NCI-H69 (cell line): ENCODE data around the gene RASGEF1C.

Experiments used
- DNase-seq: peaks from one replicate; lab custom pipeline; 2025; lab: John Stamatoyannopoulos, UW

RASGEF1C gene

DNA sequence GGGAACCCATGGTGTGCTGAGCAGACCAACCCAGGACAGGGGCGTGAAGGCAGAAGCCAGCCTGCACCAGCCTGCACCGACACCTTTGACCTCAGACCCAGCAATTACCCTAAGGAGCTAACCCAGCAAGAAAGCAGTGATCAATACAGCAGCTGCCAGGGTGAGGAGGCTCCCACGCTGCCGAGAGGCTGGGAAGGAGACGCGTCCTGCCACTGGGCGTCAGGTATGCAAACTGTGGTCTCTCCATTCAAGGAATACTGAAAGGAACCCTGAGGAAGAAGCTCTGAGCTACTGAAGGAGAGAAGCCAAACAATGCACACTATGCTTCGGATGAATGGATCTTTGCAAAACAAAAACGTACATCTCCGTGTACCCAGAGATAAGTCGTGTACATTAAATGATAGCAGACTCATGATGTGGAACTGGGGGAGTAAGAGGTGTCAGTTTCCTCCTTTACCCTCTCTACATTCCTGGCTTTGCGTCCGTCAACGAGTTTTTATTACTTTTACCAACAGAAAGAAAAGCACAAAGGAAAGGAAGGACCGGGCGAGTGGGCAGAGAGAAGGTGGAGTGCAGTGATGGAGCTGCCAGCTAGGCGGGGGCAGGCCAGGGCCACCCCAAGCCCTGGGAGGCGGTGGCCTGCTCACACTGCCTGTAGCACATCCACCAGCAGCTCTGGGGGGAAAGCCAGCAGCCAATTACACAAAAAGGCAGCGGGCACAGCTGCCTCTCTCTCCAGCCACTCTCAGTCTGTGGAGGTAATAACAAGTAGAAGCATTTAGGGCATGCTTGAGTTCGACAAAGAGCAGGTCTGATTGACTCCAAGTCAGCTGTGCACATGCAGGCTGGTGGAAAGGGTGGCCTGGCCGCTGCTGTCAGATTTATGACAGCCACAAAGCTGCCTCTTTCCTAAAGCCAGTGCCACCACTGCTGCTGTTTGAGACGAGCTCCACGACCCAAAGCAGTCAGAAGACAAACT is 29.3 kb downstream of the RASGEF1C start:
- no peak for DNase-seq

DNA sequence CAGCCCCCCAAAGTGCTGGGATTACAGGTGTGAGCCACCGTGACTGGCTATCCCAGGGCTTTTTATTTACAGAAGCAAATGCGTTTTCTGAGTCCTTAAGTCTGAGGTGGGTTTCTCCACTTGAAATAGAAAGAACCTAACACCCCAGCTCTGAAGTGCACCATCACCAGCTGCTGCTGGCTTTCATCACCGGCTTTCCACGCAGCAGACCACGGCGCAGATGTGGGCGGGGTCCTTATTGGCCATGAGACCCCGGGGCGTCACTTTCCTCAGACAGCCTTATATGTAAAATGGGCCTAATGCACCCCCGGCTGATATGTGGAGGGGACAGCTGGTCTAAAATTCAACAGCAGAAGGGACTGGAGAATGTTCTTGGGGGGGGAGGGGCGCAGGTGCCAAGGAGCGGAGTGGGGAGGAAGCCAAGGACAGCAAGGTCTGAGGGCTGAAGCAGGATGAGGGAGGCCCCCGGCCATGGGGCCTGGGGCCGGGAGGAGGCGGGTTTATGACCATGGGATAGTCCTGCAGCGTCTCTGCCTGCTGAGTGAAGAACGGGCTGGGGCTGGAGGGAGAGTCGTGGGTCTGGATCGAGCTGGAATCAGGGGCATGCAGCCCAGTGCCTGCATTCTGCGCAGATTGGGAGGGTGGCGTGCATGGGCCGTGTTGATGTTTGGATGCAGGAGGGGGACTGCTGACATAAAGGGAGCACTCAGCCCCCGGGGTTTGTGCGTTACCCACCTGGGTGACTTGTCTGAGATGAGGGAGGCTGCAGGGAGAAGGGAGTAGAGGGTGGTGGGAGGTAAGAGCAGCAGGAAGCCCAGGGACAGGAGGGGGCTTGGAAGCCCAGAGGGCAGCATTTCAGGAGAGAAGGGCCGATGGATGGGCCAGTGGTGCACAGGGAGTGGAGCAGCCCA is 30.2 kb downstream of the RASGEF1C start:
- DNase-seq: no peak

DNA sequence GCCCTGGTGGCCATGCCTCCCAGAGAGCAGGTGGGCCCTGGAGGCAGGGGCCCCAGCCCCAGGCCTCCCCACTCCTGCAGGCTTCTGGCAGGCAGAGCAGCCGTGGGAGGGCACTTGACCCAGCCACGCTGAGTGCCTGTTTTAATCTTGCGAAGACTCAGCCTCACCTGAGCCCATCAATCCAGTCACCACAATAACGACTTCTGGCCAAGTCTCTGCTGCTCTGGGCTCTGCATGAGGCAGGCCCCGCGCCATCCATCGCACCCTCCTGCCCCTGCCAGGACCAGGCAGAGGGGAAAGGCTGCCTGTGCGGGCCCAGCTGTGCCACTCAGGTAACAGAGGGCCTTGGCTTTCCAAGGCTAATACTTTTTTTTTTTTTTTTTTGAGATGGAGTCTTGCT is 32.8 kb downstream of the RASGEF1C start:
- DNase-seq: no peak

DNA sequence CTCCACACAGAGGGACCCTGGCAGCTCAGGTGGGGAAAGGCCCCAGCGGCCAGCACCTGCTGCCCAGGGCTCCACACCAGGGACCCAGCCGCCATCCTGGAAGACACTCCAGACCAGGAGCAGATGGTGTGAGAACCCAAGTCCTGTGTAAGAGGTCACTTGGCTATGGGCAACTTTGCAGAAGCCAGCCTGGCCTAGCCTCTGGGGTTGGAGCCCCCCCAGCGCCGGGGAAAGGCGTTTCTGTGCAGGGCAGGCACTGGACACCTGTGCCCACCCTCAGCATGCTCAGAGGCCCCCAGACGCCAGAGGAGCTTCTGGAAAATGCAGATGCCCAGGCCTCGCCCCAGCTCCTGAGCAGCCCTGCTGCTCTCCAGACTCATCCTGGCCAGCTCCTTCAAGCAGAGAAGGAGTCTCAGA is 34.0 kb downstream of the RASGEF1C start:
- DNase-seq: no peak

DNA sequence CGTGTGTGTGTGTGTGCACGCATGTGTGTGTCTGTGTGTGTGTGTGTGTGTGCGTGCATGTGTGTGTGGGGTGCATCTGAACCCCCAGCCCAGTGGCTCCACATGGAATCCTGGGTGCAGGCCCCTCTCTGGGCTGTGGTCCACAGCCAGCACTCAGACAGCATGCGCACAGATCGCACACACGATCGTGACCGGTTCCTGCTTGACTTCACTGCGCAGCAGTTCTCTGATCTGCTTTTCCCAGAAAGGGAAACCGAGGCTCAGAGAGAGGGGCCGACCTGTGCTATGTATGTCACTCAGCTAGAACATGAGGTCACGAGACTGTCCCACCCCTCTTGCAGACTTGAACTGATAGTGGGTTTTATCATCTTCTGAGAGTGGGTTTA is 34.4 kb downstream of the RASGEF1C start:
- DNase-seq: no peak

DNA sequence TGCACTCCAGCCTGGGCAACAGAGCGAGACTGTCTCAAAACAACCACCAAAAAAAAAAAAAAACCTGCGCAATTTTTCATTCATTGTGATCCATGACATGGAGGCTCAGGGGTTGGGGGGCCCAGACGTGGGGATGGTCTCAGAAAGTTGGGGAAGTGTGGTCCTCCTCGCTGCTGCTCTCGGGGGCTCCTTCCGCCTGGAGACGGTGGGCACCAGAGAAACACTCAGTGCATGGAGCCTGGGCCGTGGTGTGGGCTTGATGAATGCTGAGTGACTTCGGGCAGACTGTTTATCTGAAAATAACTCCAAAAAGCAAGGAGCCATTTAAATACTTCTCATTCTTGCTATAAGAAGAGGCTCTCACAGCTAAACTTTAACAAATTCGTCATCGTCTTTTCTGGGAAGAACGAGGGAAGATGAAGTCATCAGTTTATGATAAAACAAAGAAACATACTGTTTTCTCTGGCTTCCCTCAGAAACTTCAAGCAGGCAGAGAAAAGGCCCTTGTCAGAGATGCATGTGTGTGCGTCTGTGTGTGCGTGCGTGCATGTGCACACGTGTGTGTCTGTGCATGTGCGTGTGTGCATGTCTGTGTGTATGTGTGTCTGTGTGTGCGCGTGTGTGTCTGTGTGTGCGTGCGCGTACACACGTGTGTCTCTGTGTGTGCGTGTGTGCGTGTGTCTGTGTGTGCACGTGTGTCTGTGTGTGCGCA is 35.0 kb downstream of the RASGEF1C start:
- DNase-seq: no peak

DNA sequence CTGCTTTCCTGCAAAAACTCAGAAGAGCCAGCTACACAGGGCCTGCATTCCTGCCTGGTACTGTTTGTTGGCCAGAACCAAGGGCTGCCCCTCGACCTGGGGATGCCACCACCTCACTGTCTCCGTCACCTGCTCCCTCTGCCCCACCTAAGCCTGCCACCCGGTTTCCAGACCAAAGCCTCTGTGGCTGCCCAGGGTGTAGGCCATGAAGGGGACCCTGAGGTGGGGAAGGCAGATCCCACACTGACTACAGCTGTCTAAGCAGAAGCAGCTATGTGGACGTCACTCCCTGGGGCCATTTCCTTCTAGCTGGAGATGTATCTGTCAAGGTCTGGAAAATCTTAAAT is 35.8 kb downstream of the RASGEF1C start:
- DNase-seq: no peak

DNA sequence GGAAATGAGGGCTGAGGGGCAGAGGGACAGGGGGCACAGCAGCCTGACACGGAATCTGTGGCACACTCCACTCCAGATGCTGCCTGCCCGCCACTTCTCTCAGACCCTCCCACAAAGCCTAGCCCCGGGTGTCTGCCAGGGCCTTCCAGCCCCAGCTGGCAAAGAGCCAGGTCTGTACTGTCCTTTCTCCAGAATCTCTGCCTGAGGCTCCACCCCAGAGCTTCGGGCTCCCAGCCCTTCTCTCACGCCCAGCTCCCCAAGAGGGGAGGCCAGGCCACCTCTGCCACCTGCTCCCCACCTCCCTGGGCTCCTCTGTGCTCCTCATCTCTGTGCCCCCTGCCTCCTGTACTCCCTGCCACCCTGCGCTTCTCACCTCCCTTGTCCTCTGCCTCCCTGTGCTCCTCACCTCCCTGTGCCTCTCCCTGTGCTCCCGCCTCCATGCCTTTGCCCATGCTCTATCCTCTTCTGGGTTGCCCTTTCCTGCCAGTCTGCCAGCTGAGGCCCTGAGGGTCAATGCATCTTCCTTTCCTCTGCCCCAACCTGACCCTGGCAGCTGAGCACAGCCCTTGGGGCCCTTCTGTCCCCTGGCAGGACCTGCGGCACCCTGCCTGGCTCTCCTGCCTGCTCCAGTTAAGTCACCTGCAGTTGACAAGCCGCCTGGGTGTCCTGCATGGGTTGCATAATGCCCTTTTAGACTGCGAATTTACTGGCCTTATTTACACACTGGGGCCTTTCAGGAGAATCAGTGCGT is 36.4 kb downstream of the RASGEF1C start:
- DNase-seq: peak; percentile 85

DNA sequence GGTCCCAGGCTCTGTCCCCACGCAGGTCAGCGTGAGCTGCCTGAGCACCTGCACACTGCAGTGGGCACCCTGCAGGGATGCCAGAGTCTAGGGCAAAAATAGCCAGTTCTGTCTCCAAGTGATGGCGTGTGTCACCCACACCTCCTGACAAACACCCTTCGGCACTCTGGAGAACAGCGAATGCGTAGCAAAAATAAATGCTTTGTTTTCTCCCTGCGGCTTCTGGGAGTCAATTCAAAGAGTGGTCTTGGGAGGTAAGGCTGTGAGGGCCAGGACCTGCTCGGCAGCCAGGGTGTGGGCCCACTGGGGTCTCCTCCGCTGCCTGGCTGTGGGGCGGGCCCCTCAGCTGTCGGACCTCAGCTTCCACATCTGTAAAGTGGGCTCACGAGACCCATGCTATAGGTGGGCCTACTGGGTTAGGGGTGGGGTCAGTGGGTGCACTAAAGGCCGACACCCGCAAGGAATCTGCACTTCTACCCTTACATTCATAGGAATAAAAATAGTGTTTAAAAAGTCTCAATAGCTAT is 37.4 kb downstream of the RASGEF1C start:
- DNase-seq: no peak

DNA sequence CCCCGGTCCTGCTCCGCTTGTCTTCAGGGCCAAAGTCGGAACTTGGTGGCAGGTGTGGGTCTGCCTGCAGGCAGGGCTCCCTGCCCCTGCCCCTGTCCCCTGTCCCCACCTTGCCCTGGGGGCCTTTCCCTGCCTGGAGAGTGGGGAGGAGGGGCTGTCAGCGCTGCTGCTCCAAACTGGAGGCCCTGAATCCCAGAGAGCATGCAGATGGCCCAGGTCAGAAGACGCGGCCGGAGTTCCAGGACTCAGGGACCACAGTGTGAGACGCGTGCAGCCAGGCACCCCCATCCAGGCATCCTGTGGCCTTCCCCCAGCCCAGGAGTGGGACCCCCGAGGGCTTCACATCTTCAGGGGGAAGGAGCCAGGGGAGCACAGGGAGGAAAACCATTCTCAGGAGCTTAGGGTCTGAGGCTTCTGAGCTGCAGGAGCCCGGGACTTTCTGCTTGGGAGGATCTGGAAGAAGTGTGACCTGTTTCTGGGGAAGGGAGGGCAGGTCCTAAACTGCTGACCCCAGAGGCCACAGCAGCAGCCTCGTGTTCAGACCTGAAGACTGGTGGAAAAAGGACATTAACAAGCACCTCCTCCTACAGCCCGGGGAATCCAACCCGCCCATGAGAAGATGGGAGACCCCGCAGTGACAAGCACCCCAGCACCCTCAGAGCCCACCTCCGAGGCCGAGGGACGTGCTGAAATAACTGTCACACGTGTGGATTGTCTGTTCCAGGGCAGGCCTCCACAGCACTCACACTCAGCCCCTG is 38.0 kb downstream of the RASGEF1C start:
- no peak for DNase-seq

DNA sequence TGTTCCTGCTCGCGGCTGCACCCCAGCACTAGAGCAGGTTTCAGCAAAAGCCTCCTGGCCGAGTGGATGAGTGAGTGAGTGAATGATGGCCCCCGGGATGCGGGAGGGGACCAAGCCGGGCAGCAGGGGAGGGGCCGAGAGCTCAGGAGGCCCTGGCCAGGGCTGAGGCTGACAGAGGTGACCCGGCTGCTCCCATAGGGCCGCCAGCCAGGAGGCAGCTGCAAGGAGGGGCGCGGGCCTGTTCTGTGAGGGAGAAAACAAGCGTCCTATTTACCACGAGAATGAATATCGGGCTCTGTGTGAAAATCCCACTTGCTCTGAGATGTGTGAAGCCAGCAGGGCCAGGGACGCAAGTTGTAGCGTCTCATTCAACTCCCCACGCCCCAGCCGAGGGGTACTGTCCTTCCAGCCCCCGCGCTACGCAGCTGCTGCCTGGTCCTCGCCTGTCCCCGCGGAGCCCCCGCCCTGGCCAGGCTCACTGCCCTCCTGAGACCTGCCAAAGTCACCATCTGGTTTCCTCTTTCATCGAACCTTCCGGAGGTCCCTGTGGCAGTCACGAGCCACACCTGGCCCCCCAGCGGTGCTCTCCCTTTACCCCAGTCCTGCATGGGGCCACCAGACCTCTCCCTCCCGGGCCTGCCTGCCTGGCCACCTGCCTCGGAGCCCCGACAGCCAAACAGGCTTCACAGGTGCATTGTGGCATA is 38.8 kb downstream of the RASGEF1C start:
- DNase-seq: no peak

DNA sequence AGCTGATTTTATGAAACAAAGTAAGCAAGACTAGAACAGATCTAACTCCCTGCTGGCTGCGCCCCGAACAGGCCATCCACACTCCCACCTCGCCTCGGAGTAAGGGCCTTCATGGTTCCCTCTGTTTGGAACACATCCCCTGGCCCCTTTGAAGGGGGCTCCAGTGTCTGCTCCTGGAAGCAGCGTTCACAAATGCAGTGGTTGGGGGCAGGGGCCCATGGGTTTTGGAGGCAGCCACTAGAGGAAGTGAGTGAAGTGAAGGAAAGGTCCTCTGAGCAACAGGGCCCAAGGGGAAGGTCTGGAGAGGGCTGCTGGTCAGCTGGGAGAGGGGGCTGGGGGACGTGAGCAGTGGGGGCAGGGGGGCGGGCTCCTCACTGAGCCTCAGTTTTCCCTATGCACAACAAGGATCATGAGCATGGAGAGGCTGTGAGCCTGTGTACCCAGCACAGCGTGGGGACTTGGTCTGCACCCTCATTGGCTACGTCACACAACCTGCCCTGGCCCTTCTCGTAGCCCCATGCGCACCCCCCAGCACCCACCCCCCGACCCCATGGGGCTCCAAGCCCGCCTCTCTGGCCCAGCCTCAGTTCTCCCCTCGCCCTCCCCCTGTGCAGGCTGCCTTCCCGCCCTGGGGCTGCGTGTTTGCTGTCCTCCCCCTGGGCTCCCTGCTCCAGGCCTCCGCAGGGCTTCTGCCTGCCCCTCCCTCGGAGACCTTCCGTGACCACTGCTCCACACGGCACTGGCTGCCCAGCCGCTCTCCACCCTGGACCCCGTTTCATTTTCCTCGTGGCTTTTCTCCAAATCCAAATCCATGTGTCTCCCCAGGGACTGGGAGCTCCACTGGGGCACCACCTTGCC is 39.5 kb downstream of the RASGEF1C start:
- no peak for DNase-seq

DNA sequence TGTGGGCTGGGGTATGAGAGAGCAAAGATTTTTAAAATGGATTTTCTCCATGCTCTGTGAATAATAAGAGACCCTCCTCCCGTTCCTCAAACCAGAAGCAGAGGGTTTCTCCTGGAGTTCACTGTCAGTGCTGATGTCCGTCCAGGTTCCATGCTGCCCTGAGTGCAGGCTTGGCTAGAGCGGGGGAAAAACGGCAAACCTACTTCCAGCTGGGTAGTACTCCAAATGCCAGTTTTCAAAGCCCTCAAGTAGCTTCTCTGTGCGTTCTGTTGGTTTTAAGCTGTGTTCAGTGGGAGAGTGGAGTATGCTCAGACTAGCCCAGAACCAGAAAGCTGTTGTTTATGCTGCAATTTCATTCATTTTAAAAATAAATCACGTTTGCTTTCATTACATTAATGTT is 40.3 kb downstream of the RASGEF1C start:
- DNase-seq: no peak

DNA sequence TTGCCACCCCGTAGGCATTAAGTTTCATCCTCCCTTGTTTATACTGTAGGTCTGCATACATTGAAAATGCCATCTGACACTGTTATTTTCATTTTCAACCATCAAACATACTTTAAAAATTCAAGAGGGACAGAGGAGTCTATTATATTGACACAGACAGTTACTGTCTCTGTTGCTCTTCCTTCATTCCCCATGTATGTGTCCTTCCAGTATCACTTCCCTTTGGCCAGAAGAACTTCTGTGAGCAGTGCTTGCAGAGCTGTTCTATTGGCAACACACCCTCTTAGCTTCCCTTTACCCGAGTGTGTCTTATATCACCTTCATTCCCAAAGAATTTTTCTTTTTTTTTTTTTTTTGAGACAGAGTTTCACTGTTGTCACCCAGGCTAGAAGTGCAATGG is 42.8 kb downstream of the RASGEF1C start:
- DNase-seq: no peak

DNA sequence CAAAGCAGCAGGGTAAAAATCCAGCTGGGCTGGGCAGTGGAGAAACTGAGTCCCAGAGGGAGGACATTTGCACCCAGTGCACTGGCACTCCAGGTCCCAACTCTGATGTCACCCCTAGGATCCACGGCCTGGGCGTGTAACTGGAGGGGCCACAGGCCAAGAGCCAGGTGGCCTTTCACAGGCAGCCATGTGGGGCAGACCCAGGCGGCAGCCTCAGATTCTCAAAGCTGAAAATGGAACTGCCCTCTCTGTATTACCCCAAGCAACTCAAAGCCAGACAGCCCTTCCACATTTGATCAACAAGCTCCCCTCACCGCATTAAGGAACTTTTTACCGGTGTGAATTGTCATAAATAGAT is 46.7 kb downstream of the RASGEF1C start:
- DNase-seq: no peak

DNA sequence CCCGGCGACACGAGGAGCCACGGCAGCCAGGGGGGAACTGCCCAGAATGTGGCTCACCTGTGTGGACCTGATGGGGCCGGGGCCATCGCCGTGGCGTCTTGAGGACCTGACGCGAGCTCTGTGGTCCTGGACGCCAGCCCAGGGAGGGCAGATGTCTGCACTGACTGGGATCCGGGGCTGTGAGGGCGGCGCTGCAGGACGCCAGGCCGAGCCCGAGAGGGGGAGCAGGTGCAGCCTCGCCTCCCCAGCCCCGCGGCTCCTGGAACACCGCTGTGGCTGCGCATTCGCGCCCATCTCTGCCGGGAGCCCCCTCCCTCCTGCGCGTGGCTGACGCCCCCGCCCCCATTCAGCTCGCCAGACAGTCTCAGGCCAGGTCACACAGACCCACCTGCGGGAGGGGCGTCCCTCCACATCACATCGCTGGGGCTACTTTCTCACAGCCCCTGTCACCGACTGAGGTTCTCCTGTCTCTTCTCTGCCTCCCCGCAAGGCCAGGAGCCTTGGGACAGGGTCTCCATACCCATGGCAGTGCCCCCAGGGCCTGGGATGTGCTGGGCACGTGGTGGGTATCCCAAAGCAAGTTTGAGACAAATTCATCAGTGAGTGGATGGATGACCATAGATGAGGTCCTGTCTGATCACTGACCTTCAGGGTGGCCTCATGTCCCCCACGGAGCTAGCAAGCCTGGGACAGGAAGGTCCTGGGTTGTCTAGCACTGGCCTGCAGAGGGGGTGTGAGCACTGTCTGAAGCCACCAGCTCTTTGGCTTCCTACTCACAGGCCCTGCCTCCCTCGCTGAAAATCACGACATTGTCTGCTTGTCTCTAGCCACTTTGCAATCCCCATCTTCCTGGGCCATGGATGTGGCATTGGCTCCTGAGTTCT is 47.3 kb downstream of the RASGEF1C start:
- DNase-seq: peak; percentile 81

DNA sequence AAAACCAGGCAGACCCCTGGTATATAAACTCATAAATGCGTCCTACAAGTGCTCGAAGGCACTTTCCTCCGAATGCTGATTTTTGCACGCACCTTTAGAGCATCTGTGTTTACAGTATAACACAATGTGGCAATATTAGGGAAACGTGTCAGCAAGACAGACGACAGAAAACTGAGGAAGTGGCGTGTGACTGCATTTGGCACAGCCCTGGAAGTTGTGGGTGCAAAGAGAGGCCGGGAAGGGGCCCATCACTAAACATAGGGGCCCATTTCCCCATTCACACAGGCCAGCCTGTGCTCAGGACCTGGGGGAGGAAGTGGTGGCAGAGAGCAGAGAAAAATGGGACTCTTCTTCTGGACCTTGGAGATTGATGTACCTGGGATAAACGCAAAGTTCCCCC is 48.2 kb downstream of the RASGEF1C start:
- no peak for DNase-seq

DNA sequence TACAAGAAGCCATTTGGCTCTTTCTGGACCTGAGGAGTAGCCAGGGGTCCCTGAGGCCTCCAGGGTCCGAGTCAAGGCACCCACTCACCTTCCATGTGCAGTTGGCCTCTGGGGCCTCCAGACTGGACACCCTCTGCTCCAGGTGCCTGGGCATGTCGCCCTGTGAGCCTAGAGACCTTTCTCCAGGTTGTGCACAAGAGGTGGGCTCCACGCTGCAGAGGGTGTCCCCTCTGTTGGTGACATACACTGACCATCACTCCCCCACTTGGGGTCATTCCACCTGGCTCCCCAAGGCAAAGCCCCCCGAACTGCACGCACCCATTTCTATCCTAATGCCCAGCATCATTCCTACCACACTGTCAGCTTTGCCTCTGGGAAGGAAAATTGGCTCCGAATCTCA is 48.8 kb downstream of the RASGEF1C start:
- no peak for DNase-seq
